Stimulated activated CD4-positive, alpha-beta T cell treated with anti-CD3 and anti-CD28 coated beads, Interleukin-1b, Interleukin-23, amount 100 ng/mL, for 48 hours (primary cell): ENCODE measurements around the gene NBEAL1.
"Not testable (repeated sequence)": the region's sequence is repeated elsewhere in the genome, so short reads cannot be mapped to it uniquely, and the experiment has no call there.

Experiments used
- DNase-seq: peaks from one replicate; pipeline ENCODE4 v3.0.0-alpha.2; 2020

NBEAL1 gene

DNA sequence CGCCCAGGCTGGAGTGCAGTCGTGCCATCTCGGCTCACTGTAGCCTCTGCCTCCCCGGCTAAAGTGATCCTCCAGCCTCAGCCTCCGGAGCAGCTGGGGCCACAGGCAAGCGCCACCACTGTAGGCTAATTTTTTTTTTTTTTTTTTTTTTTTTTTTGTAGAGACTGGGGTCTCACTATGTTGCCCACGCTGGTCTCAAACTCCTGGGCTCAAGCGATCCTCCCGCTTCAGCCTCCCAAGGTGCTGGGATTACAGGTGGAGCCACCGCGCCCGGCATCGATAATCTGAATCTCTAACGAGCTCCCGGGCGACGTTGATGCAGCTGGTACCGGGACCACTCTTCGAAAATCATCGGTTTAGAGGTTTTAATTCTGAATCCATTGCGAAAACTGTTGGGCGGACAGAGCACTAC is 223.6 kb downstream of the NBEAL1 start:
- DNase-seq = peak; percentile 11

DNA sequence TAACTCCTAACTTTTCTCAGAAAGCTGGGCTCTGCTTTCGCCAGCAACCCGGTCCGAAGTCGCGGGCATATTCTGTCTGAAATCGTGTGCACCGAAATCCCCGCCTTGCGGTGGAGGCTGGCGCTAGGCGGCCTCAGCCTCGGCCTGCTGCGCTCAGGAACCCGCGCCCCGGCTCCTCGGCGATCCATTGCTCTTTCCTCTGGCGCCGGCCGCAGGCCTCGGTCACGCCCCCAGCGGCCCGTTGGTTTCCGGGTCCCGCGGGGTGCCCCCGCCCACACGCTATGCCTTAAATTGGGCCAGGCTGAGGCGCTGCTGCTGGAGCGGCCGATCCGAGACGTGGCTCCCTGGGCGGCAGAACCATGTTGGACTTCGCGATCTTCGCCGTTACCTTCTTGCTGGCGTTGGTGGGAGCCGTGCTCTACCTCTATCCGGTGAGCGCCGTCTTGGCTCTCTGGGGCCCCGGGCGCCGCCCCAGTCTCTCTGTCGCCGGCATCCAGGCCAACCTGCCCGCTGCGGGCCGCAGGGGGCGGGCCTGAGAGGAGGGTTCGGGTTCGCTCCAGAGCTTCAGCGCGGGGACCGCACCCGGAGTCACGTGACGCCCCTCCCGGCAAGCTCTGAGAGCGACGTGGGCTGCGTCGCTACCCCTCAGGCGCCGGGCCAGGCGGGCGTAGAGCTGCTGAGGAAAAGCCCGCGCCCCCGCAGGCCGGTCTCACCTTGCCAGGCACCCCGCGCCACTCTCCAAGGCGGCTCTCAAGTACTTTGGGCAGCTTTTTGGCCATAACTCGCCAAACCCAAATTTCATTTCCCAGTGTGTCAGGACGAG is 224.2 kb downstream of the NBEAL1 start, which contains the start of gene CYP20A1:
TSS of gene CYP20A1 (plus strand) at position 315 of the 823 bp plus-strand sequence. CDS start at position 360, 45 bp downstream.
- DNase-seq = peak; percentile 98

DNA sequence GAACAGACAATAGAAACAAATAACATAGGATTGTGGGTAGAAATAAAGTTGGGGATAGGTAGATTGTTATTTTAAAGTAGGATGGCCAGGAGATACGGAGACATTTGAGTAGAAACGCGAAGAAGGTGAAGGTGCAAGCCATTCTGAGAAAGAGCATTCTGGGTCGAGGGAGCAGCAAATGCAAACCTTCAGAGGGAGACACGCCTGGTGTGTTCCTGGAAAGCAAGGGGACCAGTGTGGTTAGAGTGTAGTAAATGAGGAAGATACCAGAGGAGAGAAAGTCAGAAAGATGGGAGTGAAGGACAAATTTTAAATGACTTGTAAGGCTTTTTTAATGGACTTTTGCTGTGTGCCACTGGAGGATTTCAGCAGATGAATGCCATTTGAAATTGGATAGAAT is 225.8 kb downstream of the NBEAL1 start:
- DNase-seq = no peak

DNA sequence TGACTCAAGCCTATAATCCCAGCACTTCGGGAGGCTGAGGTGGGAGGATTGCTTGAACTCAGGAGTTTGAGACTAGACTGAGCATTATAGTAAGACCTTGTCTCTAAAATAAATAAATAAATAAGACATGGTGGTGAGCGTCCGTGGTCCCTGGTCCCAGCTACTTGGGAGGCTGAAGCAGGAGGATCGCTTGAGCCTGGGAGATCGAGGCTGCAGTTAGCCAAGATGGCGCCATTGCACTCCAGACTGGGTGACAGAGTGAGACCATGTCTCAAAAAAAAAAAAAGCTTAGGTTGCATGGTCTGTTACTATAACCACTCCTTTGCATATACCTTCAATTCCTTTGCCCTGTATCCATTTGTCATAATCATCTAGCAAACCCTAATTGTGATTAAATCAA is 227.8 kb downstream of the NBEAL1 start:
- DNase-seq = no peak

DNA sequence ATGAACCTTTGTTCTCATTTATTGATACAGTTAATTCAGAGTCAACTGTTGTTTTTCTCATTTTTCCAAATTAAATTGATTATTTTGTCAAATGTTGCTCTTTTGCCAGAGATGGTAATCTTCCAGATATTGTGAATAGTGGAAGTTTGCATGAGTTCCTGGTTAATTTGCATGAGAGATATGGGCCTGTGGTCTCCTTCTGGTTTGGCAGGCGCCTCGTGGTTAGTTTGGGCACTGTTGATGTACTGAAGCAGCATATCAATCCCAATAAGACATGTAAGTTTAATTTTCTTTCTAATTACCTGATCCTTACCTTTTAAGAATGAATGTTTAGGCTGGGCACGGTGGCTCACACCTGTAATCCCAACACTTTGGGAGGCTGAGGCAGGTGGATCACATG is 232.0 kb downstream of the NBEAL1 start:
- DNase-seq = no peak

DNA sequence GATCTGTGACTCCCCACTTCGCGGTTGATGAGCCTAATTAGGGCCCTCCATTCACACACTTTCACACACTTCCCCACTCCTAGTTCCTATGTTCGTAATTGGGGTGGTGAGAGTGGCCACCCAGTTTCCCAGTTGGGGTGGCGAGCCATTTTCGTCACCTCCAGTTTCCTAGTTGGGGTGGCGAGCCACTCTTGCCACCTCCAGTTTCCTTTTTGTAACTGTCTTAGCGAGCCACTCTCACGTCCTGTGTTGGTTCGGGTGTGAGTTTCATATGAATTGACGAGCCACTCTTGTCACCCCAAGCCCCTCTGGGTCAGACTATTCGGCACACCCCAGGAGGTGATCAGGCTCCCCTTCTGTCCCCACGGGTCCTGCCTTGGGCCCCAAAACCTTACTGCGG is 238.1 kb downstream of the NBEAL1 start:
- DNase-seq = no peak

DNA sequence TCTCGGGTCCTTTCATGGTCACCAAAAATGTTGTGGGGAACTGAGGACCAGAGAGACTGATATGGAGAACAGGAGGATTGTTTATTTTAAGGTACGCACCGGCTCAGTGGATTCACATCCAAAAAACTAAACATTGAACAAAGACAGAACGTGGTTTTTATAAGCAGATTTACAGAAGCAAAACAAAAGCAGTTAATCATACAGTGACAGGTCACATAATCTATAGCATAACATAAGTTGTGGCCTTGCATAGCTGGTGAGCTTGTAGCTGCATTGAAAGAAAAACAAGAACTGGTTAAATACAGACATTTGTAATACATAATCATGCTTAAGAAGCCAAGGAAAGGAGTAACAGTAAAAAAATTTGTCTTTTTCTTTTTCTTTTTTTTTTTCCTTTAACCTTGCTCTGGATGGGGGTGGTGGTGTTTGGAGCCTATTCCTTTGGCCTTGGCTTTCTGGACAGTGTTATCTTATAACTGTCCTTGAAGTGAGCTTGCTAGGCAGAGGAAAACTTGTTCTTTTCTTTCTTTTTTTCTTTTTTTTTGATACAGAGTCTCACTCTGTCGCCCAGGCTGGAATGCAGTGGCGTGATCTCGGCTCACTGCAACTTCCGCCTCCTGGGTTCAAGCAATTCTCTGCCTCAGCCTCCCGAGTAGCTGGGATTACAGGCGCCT is 238.9 kb downstream of the NBEAL1 start:
- not testable (repeated sequence) for DNase-seq

DNA sequence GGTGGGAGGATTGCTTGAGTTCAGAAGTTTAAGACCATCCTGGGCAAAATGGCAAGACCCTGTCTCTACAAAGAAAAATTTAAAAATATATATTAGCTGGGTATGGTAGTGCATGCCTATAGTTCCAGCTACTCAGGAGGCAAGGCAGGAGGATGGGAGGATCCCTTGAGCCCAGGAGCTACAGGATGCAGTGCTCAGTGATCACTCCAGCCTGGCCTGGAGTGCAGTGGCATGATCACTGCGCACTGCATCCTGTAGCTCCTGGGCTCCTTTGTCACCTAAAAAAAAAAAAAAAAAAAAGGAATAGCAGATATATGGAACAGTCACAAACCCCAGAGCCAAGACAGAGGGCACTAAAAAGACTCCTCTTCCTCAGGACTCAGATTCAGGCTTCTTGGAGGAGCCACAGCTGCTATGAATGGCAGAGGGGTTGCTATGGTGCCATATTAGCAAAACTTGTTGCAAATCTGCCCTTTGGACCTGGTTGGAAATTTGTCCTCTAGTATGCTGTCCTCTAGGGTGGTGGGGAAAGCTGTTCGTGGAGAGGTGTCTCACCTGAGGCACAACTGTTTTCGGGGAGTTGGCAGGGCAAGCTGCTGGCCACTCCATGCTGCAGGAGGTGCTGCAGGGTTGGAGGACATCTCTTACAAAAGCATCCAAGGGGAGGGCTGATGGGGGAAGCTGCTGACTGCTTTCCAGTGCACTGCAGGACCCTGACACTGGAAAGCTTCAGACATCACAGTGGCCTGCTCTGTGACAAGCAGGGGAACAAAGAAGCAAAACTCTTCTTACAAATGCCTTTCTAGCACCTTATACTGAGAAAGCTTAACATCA is 246.9 kb downstream of the NBEAL1 start:
- no peak for DNase-seq
